ENCODE measurements around the gene HMGA1.

Gene HMGA1

GRCh38 chr6:34233867-34234266, 2.8 kb upstream of the HMGA1 start:
- Histone ChIP-seq H3F3A (ENCODE audit: control insufficient read depth, insufficient read depth) (peaks cover 24% of the 10 kb centered on the region), H3K9me3 (ENCODE audit: control insufficient read depth, insufficient read depth, low read length) (no peaks in the 10 kb centered on the region), H3K4me1 (ENCODE audit: control insufficient read depth, low read length) (peaks cover 27% of the 10 kb centered on the region), H3K9me2 (replicated peaks; ENCODE audit: control insufficient read depth, low read length) (no peaks in the 10 kb centered on the region), H3K27ac (ENCODE audit: low read depth, low read length) (no peak overlapping the region), H4K20me1 (ENCODE audit: control insufficient read depth, insufficient read depth, low read depth, low read length) (peaks cover 2% of the 10 kb centered on the region; the same call in 1 of the 2 replicates), H3K4me3 (ENCODE audit: low read length) (no peak overlapping the region), H3K36me3 (ENCODE audit: control insufficient read depth, low read length) (peaks cover 17% of the 10 kb centered on the region), H3K27me3 (ENCODE audit: control insufficient read depth, low read length) (no peaks in the 10 kb centered on the region), H3K4me2 (ENCODE audit: low read length) (no peak overlapping the region), H3K79me2 (ENCODE audit: control insufficient read depth, low read length) (peaks cover 23% of the 10 kb centered on the region)
- TF ChIP-seq, protein P1, sequence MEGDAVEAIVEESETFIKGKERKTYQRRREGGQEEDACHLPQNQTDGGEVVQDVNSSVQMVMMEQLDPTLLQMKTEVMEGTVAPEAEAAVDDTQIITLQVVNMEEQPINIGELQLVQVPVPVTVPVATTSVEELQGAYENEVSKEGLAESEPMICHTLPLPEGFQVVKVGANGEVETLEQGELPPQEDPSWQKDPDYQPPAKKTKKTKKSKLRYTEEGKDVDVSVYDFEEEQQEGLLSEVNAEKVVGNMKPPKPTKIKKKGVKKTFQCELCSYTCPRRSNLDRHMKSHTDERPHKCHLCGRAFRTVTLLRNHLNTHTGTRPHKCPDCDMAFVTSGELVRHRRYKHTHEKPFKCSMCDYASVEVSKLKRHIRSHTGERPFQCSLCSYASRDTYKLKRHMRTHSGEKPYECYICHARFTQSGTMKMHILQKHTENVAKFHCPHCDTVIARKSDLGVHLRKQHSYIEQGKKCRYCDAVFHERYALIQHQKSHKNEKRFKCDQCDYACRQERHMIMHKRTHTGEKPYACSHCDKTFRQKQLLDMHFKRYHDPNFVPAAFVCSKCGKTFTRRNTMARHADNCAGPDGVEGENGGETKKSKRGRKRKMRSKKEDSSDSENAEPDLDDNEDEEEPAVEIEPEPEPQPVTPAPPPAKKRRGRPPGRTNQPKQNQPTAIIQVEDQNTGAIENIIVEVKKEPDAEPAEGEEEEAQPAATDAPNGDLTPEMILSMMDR (IDR thresholded peaks at IDR 0.05; ENCODE audit: low read depth, low read length, poor library complexity, severe bottlenecking), result no peak
- TF ChIP-seq EZH2phosphoT487 (IDR thresholded peaks at IDR 0.05; ENCODE audit: borderline replicate concordance, low read length), result no peak

GRCh38 chr6:34234667-34235306, 1.9 kb upstream of the HMGA1 start:
- Histone ChIP-seq H3F3A (ENCODE audit: control insufficient read depth, insufficient read depth) (peaks cover 33% of the 10 kb centered on the region), H3K79me2 (ENCODE audit: control insufficient read depth, low read length) (peaks cover 32% of the 10 kb centered on the region), H3K9me3 (ENCODE audit: control insufficient read depth, insufficient read depth, low read length) (no peaks in the 10 kb centered on the region), H3K36me3 (ENCODE audit: control insufficient read depth, low read length) (peaks cover 26% of the 10 kb centered on the region), H3K9me2 (replicated peaks; ENCODE audit: control insufficient read depth, low read length) (no peaks in the 10 kb centered on the region), H3K4me2 (ENCODE audit: low read length) (peak overlapping the region; percentile 95), H3K4me1 (ENCODE audit: control insufficient read depth, low read length) (peaks cover 33% of the 10 kb centered on the region), H3K4me3 (ENCODE audit: low read length) (no peak overlapping the region), H4K20me1 (ENCODE audit: control insufficient read depth, insufficient read depth, low read depth, low read length) (peaks cover 11% of the 10 kb centered on the region; the same call in 1 of the 2 replicates), H3K27ac (ENCODE audit: low read depth, low read length) (no peak overlapping the region), H3K27me3 (ENCODE audit: control insufficient read depth, low read length) (no peaks in the 10 kb centered on the region)
- no peak for TF ChIP-seq EZH2phosphoT487 (IDR thresholded peaks at IDR 0.05; ENCODE audit: borderline replicate concordance, low read length)
- TF ChIP-seq, protein P1 (IDR thresholded peaks at IDR 0.05; ENCODE audit: low read depth, low read length, poor library complexity, severe bottlenecking), result no peak

GRCh38 chr6:34235307-34236130, 1.2 kb upstream of the HMGA1 start:
- H3K79me2 ChIP-seq (ENCODE audit: control insufficient read depth, low read length), result peaks cover 40% of the 10 kb centered on the region
- H4K20me1 ChIP-seq (ENCODE audit: control insufficient read depth, insufficient read depth, low read depth, low read length), result peaks cover 19% of the 10 kb centered on the region; the same call in 1 of the 2 replicates
- H3K36me3 ChIP-seq (ENCODE audit: control insufficient read depth, low read length), result peaks cover 33% of the 10 kb centered on the region
- no peak for TF ChIP-seq EZH2phosphoT487 (IDR thresholded peaks at IDR 0.05; ENCODE audit: borderline replicate concordance, low read length)
- TF ChIP-seq, protein P1 (IDR thresholded peaks at IDR 0.05; ENCODE audit: low read depth, low read length, poor library complexity, severe bottlenecking), result no peak
- H3K4me2 ChIP-seq (ENCODE audit: low read length), result peak overlapping the region; percentile 95
- H3K4me1 ChIP-seq (ENCODE audit: control insufficient read depth, low read length), result peaks cover 40% of the 10 kb centered on the region
- peak overlapping the region; percentile 82 for H3K4me3 ChIP-seq (ENCODE audit: low read length)
- H3K27ac ChIP-seq (ENCODE audit: low read depth, low read length), result peak overlapping the region; percentile 86
- H3K9me2 ChIP-seq (replicated peaks; ENCODE audit: control insufficient read depth, low read length), result no peaks in the 10 kb centered on the region
- H3K27me3 ChIP-seq (ENCODE audit: control insufficient read depth, low read length), result no peaks in the 10 kb centered on the region
- no peaks in the 10 kb centered on the region for H3K9me3 ChIP-seq (ENCODE audit: control insufficient read depth, insufficient read depth, low read length)
- peaks cover 40% of the 10 kb centered on the region for H3F3A ChIP-seq (ENCODE audit: control insufficient read depth, insufficient read depth)
